ENCODE measurements around the gene FANCB.

Gene FANCB

GRCh38 chrX:14851526-14851925, 21.3 kb downstream of the FANCB start (continued):
- TF ChIP-seq ZNF394 (tag by site-specific recombination; IDR thresholded peaks at IDR 0.05; ENCODE audit: borderline replicate concordance) = no peak

GRCh38 chrX:14843666-14844065, 29.2 kb downstream of the FANCB start:
- Histone ChIP-seq H3K36me3 (ENCODE audit: control insufficient read depth in 2 of 2, insufficient read depth in 1 of 2, low read length in 2 of 2) (peaks cover 18 to 38% of the 10 kb centered on the region in 2 experiments), H3K4me1 (ENCODE audit: control insufficient read depth, insufficient read depth, low read length) (no peaks in the 10 kb centered on the region), H3K4me3 (ENCODE audit: low read depth, low read length) (no peak overlapping the region), H3K9me3 (ENCODE audit: control insufficient read depth, insufficient read depth, low read depth, low read length) (no peaks in the 10 kb centered on the region; the same call in 1 of the 2 replicates), H3K27ac (ENCODE audit: extremely low read depth, low read depth, low read length) (no peak overlapping the region)
- ChIA-PET POLR2A (no interaction called here), CTCF (interaction anchor here (1.0 kb wide), 1 partner anchor 300 kb away, joined by 5 read pairs; no protein-coding TSS in a partner anchor)
- TF ChIP-seq ZNF239 (tag by site-specific recombination; IDR thresholded peaks at IDR 0.05) (no peak), ZNF280D (tag by site-specific recombination; IDR thresholded peaks at IDR 0.05) (no peak), ZNF184 (tag by site-specific recombination; IDR thresholded peaks at IDR 0.05) (no peak), ZNF449 (tag by site-specific recombination; IDR thresholded peaks at IDR 0.05) (no peak), ZNF544 (tag by site-specific recombination; IDR thresholded peaks at IDR 0.05) (no peak), REST (tag by site-specific recombination; IDR thresholded peaks at IDR 0.05) (no peak), ZNF311 (tag by site-specific recombination; IDR thresholded peaks at IDR 0.05; ENCODE audit: borderline replicate concordance) (no peak), ZBTB1 (tag by site-specific recombination; IDR thresholded peaks at IDR 0.05) (no peak), KLF16 (tag by site-specific recombination; IDR thresholded peaks at IDR 0.05) (no peak), YY2 (tag by site-specific recombination; IDR thresholded peaks at IDR 0.05) (no peak), ZNF558 (tag by site-specific recombination; IDR thresholded peaks at IDR 0.05) (no peak), ZNF707 (tag by site-specific recombination; IDR thresholded peaks at IDR 0.05) (no peak), TRIM28 (IDR thresholded peaks at IDR 0.05; ENCODE audit: borderline replicate concordance, low read length) (no peak), ZNF768 (tag by site-specific recombination; IDR thresholded peaks at IDR 0.05) (no peak), ZNF398 (tag by site-specific recombination; IDR thresholded peaks at IDR 0.05) (no peak), ZNF488 (tag by site-specific recombination; IDR thresholded peaks at IDR 0.05) (no peak), ZNF654 (tag by site-specific recombination; IDR thresholded peaks at IDR 0.05; ENCODE audit: low read depth) (no peak), ZNF423 (tag by site-specific recombination; IDR thresholded peaks at IDR 0.05) (no peak)
